SK-N-SH treated with all-trans-retinoic acid at 6 μM for 48 hours (cell line): ENCODE data around the gene CACNA1S.

Source experiments
- ATAC-seq: fragments of 200-7000 bp; cut with Tn5 transposase; 3 replicates; pipeline ENCODE4 v1.9.1; 2020; ENCODE audit warnings: mild to moderate bottlenecking, moderate library complexity
- BACH2 ChIP-seq: fragments of 250-450 bp; sonication (Bioruptor Pico); IDR thresholded peaks from 2 replicates; pipeline ENCODE4 v1.9.0; 2021; ENCODE audit warnings: mild to moderate bottlenecking, borderline replicate concordance
- CSDC2 ChIP-seq: fragments of 250-450 bp; sonication (Bioruptor Pico); IDR thresholded peaks from 2 replicates; pipeline ENCODE4 v1.5.0; 2020; ENCODE audit warnings: mild to moderate bottlenecking, moderate library complexity
- ESRRG ChIP-seq: fragments of 250-450 bp; sonication (Bioruptor Pico); IDR thresholded peaks from 2 replicates; pipeline ENCODE4 v1.6.1; 2021; ENCODE audit warnings: mild to moderate bottlenecking
- ISL1 ChIP-seq: fragments of 250-450 bp; sonication (Bioruptor Pico); IDR thresholded peaks from 2 replicates; pipeline ENCODE4 v2.1.2; 2022; ENCODE audit warnings: mild to moderate bottlenecking, moderate library complexity
- OSR1 ChIP-seq: fragments of 250-450 bp; sonication (Bioruptor Pico); IDR thresholded peaks from 2 replicates; pipeline ENCODE4 v1.8.0; 2022; ENCODE audit warnings: moderate library complexity, mild to moderate bottlenecking, inconsistent platforms
- PPARA ChIP-seq: fragments of 250-450 bp; sonication (Bioruptor Pico); IDR thresholded peaks from 2 replicates; pipeline ENCODE4 v1.5.0; 2020; ENCODE audit warnings: mild to moderate bottlenecking, borderline replicate concordance
- SNAI2 ChIP-seq: fragments of 250-450 bp; sonication (Bioruptor Pico); IDR thresholded peaks from 2 replicates; pipeline ENCODE4 v1.5.0; 2020; ENCODE audit warnings: mild to moderate bottlenecking, moderate library complexity
- TOX ChIP-seq: fragments of 250-450 bp; sonication (Bioruptor Pico); IDR thresholded peaks from 2 replicates; pipeline ENCODE4 v1.8.0; 2021; ENCODE audit warnings: mild to moderate bottlenecking, moderate library complexity, borderline replicate concordance
- ZFP3 ChIP-seq: fragments of 250-450 bp; sonication (Bioruptor Pico); IDR thresholded peaks from 2 replicates; pipeline ENCODE4 v1.5.0; 2020; ENCODE audit warnings: mild to moderate bottlenecking, moderate library complexity
- ZFP30 ChIP-seq: fragments of 450-650 bp; formaldehyde crosslinking; IDR thresholded peaks from 2 replicates; pipeline ENCODE4 v1.5.0; 2022; ENCODE audit warnings: mild to moderate bottlenecking, moderate library complexity
- ZNF565 ChIP-seq: fragments of 450-650 bp; formaldehyde crosslinking; conservative IDR thresholded peaks from 2 replicates; pipeline ENCODE4 v1.5.0; 2020; ENCODE audit warnings: low read depth, mild to moderate bottlenecking, moderate library complexity
- ZNF70 ChIP-seq: fragments of 450-650 bp; formaldehyde crosslinking; IDR thresholded peaks from 2 replicates; pipeline ENCODE4 v1.5.0; 2020; ENCODE audit warnings: mild to moderate bottlenecking, moderate library complexity
- ZNF8 ChIP-seq: fragments of 450-650 bp; formaldehyde crosslinking; IDR thresholded peaks from 2 replicates; pipeline ENCODE4 v1.5.0; 2020; ENCODE audit warnings: mild to moderate bottlenecking, moderate library complexity
- TF ChIP-seq, protein P1 (sequence below): fragments of 250-450 bp; sonication (Bioruptor Pico); IDR thresholded peaks from 2 replicates; pipeline ENCODE4 v1.5.1; 2020; ENCODE audit warnings: low read depth, mild to moderate bottlenecking, moderate library complexity
- TF ChIP-seq, protein P2 (sequence below): fragments of 250-450 bp; sonication (Bioruptor Pico); IDR thresholded peaks from 2 replicates; pipeline ENCODE4 v1.8.0; 2021; ENCODE audit warnings: low read depth, mild to moderate bottlenecking, moderate library complexity, borderline replicate concordance
- TF ChIP-seq, protein P3 (sequence below): fragments of 250-450 bp; sonication (Bioruptor Pico); IDR thresholded peaks from 2 replicates; pipeline ENCODE4 v1.5.1; 2021; ENCODE audit warnings: mild to moderate bottlenecking, moderate library complexity
- TF ChIP-seq, protein P4 (sequence below): fragments of 250-450 bp; sonication (Bioruptor Pico); IDR thresholded peaks from 2 replicates; pipeline ENCODE4 v1.8.0; 2020; ENCODE audit warnings: mild to moderate bottlenecking, moderate library complexity, borderline replicate concordance
- TF ChIP-seq, protein P5 (sequence below): fragments of 250-450 bp; sonication (Bioruptor Pico); IDR thresholded peaks from 2 replicates; pipeline ENCODE4 v1.5.0; 2020; ENCODE audit warnings: mild to moderate bottlenecking, moderate library complexity

Gene CACNA1S

DNA sequence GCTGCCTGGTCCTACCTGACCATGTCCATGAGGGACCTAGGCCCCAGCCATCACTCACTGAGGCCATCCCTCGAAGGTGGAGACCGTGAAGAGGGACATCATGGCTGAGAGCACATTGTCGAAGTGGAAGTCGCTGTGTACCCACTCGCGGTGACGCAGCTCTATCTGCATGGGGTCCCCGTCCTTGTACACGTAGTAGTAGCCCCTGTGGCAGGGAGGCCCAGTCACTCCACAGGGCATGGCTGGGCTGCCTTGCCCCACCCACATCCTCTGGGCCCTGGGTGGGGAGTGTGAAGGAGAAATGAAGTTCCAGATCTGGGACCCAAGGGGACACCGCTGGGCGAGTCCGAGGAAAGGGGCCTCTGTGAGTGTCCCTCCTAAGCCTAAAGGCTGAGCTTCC lies 50.3 kb downstream of the CACNA1S start (continued):
- TF ChIP-seq, protein P1, sequence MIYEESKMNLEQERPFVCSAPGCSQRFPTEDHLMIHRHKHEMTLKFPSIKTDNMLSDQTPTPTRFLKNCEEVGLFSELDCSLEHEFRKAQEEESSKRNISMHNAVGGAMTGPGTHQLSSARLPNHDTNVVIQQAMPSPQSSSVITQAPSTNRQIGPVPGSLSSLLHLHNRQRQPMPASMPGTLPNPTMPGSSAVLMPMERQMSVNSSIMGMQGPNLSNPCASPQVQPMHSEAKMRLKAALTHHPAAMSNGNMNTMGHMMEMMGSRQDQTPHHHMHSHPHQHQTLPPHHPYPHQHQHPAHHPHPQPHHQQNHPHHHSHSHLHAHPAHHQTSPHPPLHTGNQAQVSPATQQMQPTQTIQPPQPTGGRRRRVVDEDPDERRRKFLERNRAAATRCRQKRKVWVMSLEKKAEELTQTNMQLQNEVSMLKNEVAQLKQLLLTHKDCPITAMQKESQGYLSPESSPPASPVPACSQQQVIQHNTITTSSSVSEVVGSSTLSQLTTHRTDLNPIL (CRISPR knock-in tag), result no peak

DNA sequence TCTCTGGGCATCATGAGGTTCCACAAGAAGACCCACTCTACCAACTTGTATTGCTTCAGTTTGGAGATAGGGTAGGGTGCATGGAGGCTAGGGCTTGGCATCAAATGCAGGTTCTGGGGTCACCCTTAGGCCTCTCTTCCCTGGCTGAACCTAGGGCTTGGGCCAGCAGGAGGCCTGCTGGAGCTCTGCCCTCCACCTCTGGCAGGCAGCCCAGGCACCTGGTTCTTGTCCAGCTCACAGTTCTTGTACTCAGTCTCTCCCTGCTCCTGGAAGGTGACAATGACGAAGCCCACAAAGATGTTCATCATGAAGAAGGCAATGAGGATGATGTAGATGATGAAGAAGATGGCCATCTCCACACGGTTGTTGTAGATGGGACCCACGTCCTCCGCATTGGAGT lies 51.2 kb downstream of the CACNA1S start:
- ATAC-seq, result no peak
- TF ChIP-seq ZFP3 (CRISPR knock-in tag), result no peak
- no peak for TF ChIP-seq ZFP30
- TF ChIP-seq TOX (CRISPR knock-in tag), result no peak
- no peak for TF ChIP-seq ZNF8 (CRISPR knock-in tag)
- TF ChIP-seq ESRRG (CRISPR knock-in tag), result no peak
- no peak for TF ChIP-seq OSR1 (CRISPR knock-in tag)
- TF ChIP-seq ZNF565 (CRISPR knock-in tag), result no peak
- TF ChIP-seq, protein P2, sequence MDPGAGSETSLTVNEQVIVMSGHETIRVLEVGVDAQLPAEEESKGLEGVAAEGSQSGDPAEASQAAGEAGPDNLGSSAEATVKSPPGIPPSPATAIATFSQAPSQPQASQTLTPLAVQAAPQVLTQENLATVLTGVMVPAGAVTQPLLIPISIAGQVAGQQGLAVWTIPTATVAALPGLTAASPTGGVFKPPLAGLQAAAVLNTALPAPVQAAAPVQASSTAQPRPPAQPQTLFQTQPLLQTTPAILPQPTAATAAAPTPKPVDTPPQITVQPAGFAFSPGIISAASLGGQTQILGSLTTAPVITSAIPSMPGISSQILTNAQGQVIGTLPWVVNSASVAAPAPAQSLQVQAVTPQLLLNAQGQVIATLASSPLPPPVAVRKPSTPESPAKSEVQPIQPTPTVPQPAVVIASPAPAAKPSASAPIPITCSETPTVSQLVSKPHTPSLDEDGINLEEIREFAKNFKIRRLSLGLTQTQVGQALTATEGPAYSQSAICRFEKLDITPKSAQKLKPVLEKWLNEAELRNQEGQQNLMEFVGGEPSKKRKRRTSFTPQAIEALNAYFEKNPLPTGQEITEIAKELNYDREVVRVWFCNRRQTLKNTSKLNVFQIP (CRISPR knock-in tag), result no peak
- no peak for TF ChIP-seq SNAI2

DNA sequence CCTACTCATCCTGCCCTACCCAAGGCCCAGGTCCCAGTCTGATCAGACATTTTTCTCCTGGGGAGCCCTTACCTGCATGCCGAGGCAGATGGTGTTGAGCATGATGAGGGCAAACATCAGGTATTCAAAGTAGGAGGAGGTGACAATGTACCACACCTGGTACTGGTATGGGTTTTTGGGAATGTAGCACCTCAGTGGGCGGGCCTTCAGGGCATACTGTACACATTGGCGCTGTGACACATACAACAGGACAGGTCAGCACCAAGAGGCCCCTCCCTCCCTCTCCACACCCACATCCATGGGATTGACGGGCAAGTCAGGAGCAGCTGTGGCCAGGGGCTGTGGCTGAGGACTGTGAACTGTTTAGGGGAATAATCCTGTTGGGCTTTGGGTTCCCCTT lies 51.6 kb downstream of the CACNA1S start:
- TF ChIP-seq, protein P1 (CRISPR knock-in tag), result no peak
- TF ChIP-seq ISL1 (CRISPR knock-in tag) (no peak), ZNF565 (CRISPR knock-in tag) (no peak), ESRRG (CRISPR knock-in tag) (no peak), BACH2 (CRISPR knock-in tag) (no peak), ZFP3 (CRISPR knock-in tag) (no peak), SNAI2 (no peak), ZNF70 (CRISPR knock-in tag) (no peak)
- TF ChIP-seq, protein P3, sequence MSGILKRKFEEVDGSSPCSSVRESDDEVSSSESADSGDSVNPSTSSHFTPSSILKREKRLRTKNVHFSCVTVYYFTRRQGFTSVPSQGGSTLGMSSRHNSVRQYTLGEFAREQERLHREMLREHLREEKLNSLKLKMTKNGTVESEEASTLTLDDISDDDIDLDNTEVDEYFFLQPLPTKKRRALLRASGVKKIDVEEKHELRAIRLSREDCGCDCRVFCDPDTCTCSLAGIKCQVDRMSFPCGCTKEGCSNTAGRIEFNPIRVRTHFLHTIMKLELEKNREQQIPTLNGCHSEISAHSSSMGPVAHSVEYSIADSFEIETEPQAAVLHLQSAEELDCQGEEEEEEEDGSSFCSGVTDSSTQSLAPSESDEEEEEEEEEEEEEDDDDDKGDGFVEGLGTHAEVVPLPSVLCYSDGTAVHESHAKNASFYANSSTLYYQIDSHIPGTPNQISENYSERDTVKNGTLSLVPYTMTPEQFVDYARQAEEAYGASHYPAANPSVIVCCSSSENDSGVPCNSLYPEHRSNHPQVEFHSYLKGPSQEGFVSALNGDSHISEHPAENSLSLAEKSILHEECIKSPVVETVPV (CRISPR knock-in tag), result no peak
- TF ChIP-seq, protein P4, sequence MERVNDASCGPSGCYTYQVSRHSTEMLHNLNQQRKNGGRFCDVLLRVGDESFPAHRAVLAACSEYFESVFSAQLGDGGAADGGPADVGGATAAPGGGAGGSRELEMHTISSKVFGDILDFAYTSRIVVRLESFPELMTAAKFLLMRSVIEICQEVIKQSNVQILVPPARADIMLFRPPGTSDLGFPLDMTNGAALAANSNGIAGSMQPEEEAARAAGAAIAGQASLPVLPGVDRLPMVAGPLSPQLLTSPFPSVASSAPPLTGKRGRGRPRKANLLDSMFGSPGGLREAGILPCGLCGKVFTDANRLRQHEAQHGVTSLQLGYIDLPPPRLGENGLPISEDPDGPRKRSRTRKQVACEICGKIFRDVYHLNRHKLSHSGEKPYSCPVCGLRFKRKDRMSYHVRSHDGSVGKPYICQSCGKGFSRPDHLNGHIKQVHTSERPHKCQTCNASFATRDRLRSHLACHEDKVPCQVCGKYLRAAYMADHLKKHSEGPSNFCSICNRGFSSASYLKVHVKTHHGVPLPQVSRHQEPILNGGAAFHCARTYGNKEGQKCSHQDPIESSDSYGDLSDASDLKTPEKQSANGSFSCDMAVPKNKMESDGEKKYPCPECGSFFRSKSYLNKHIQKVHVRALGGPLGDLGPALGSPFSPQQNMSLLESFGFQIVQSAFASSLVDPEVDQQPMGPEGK (CRISPR knock-in tag), result no peak
- TF ChIP-seq, protein P2 (CRISPR knock-in tag), result no peak
- ATAC-seq, result no peak

DNA sequence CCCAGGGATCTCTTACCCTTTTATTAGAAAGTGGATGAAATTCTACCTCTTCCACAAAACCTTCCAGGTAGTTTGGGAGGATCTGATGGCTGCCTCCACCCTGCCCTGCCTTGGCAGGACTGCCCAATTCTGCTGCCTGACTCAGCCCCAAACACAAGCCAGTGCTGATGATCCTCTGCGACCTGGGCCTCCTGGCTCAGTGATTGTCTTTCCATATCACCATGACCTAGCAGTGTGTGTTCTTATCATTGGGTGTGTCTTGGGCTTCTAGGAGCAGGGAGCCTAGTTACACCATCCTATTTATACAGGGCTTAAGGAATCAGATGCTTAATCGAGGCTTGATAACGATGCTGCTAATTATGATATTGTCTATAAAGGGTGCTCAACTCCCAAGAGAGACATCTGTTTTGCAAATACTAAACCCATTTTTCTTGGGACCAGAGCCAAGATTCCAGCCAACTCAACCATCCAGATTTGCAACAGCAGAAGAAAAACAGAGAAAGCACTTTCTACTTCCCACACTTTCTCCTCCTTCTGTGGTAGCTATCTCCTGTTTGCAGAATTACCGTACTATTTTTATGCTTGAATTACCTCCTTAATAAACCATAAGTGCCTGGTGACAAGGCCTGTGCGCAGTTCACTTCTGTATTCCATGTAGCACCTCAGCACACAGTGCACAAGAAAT lies 52.2 kb downstream of the CACNA1S start:
- no peak for ATAC-seq
- TF ChIP-seq PPARA (no peak), CSDC2 (no peak), ZFP3 (CRISPR knock-in tag) (no peak), OSR1 (CRISPR knock-in tag) (no peak), ZFP30 (no peak), ESRRG (CRISPR knock-in tag) (no peak), TOX (CRISPR knock-in tag) (no peak)
- TF ChIP-seq, protein P5, sequence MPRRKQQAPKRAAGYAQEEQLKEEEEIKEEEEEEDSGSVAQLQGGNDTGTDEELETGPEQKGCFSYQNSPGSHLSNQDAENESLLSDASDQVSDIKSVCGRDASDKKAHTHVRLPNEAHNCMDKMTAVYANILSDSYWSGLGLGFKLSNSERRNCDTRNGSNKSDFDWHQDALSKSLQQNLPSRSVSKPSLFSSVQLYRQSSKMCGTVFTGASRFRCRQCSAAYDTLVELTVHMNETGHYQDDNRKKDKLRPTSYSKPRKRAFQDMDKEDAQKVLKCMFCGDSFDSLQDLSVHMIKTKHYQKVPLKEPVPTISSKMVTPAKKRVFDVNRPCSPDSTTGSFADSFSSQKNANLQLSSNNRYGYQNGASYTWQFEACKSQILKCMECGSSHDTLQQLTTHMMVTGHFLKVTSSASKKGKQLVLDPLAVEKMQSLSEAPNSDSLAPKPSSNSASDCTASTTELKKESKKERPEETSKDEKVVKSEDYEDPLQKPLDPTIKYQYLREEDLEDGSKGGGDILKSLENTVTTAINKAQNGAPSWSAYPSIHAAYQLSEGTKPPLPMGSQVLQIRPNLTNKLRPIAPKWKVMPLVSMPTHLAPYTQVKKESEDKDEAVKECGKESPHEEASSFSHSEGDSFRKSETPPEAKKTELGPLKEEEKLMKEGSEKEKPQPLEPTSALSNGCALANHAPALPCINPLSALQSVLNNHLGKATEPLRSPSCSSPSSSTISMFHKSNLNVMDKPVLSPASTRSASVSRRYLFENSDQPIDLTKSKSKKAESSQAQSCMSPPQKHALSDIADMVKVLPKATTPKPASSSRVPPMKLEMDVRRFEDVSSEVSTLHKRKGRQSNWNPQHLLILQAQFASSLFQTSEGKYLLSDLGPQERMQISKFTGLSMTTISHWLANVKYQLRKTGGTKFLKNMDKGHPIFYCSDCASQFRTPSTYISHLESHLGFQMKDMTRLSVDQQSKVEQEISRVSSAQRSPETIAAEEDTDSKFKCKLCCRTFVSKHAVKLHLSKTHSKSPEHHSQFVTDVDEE (CRISPR knock-in tag), result no peak
- TF ChIP-seq, protein P4 (CRISPR knock-in tag), result no peak
